Cerebellar nuclear complex (tissue), 1 donor: Measurements from ENCODE around the gene ADGRD1.
A peak's percentile ranks its signal among the peaks of the same experiment; 100 is the strongest.
"Not testable (repeated sequence)": the region's sequence is repeated elsewhere in the genome, so short reads cannot be mapped to it uniquely, and the experiment has no call there.

Experiments used
- DNase-seq, 2 experiments: peaks; one replicate each; lab custom pipeline; 2025; lab: John Stamatoyannopoulos, UW

ADGRD1 gene

DNA sequence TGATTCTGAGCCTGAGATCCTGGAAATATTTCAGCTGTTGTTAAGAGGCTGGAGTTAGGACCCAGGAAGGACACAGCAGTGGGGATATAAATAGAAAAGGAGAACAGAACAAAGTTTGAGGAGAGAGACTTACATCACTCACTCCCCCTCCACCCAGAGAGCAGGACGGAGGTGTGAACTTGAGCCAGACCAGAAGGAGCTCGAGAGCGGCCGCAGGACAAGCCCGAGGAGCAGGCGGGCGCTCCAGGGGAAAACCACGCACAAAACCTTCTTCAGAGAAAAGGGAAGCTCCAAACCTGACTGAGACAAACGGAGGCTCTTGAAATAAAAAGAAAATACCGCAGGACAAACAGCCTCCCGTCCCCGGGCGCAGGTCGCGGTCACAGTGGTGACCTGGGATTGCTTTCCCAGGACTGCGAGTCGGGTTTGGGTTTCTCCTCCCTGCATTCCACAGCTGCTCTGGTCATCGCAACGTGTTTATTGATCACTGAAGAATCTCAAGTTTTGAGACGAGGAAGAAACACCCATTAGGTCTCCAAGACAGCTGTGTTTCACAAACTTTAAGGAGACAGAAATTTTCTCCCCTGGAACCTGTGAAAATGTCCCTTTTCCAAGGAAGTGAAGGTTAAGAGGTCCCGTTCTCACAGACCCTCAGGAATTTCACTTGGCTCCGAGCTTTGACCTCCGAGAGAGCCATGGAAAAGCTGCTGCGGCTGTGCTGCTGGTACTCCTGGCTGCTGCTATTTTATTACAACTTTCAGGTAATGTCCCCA lies at the start of gene ADGRD1:
TSS of gene ADGRD1 (plus strand) at position 137 of the 773 bp plus-strand sequence. CDS start at position 696, 559 bp downstream.
- DNase-seq: no peak

DNA sequence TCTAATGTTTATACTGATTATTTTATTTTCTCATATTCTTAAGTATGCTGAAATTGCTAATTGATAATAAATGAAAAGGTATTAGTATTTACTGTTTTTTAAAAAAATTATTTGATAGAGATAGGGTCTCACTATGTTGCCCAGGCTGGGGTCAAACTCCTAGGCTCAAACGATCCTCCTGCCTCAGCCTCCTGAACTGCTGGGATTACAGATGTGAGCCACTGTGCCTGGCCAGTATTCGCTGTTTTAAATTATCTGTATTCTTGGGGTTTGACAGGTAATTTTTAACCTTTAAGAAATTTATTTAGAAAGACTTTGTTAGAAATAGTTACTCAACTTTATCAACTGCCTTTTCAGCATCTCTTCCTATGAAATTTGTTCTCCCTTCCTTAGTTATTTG lies 49.6 kb upstream of the ADGRD1 start:
- no peak for DNase-seq

DNA sequence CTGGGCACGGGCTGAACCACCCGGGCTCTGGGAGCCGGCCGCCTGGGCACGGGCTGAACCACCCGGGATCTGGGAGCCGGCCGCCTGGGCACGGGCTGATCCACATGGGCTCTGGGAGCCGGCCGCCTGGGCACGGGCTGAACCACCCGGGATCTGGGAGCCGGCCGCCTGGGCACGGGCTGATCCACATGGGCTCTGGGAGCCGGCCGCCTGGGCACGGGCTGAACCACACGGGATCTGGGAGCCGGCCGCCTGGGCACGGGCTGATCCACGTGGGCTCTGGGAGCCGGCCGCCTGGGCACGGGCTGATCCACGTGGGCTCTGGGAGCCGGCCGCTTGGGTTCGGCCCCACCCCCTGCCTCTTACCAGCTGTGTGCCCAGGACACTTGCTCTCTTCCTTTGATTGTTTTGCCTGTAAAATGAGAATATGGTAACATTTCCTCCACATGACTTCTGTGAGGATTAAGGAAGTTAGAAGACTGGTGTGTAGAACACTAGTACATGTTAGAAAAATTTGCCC lies 48.7 kb upstream of the ADGRD1 start:
- DNase-seq: not testable (repeated sequence)

DNA sequence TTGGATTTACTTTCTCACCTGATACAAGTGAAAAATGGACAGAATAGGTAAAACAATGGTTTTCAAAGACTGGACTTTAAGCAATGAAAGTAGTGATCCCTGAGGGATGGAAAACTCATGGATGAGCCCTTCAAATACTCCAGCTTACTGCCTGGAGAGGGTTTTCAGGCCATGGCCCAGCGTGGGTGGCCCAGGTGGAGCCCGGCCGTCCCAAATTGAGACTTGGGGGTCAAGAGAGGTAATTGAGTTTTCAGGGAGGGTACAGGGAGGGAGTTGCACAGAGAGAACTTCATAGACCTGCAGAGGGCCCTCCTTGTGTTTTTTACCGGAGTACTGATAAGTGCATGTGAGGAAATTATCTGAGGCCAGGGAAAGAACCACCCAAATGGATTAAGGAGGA lies 44.6 kb upstream of the ADGRD1 start:
- no peak for DNase-seq

DNA sequence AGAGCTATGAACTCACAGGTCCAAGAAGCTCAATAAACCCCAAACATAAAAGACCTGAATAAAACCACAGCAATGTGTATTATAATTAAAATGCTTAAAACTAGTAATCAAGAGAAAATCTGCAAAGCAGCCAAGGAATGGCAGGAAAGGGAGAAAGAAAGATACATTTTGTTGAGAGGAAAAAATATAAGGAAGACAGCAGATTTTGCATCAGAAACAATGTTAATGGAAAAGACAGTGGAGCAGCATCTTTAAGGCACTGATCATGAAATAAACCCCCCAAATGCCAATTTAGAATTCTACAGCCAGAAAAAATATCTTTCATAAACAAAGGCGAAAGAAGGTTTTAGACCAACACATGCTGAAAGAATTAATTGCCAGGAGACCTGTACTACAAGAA lies 42.5 kb upstream of the ADGRD1 start:
- DNase-seq: no peak

DNA sequence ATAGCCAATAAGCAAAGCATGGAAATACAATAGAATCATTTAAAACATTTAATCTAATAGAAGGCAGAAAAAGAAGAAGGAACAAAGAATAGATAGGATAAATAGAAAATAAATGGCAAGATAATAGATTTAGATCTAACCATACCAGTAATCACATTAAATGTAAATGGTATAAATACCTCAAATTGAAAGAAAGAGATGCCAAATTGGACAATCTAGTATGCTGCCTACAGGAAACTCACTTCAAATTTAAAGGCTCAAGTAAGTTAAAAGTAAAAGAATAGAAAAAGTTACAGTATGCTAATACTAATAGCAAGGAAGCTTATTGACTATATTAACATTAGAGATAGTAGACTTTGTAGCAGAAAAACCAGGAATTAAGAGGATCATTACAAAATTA lies 41.8 kb upstream of the ADGRD1 start:
- no peak for DNase-seq

DNA sequence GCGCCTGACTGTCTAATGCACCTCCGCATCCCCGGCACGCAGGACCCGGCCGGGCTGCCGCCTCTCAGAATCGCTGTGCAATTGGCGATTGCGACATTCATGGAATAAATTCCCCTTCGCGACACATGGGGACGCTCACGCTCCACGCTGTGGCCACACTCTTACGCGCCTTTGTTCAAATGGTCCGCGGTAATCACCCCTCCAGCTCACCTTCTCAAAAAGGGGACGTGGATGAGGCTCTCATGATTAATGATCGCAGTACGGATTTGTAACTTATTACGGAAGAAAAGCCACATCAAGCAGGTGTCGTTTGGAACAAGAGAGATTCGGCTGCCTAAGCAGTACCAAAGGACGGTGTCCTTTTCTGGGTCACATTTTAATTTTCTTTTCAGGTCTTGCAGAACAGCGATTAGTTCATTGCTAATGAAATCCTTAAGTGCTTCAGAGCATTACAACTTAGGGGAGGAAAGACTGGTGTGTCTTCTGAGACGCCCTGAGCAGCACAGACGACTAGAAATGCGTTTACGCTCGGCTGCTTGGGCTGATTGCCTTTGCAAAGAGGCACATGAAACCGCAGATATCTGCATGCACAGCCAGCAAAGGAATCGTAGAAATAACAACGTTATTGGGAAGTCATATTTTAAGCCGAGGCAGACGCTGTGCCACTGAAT lies 37.3 kb upstream of the ADGRD1 start:
- DNase-seq: peak in 1 of 2 experiments; percentile 1

DNA sequence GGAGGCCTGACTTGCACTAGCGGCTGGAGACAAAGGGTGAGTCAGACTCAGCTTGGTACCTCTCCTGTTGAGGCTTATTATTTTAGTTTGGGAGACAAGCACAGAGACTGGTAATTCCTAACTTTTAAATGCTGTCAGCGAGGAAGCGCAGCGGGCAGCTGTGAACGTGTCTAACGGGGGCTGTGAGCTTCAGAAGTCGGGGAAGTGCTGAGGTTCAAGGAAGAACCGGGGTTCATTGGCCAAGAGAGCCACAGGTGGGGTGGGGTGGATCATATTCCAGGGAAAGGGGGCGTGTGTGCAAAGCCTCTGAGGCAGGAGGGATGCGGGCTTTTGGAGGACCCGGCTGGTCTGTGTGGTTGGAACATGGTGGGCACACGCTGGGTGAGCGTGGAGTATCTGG lies 36.1 kb upstream of the ADGRD1 start:
- DNase-seq: no peak

DNA sequence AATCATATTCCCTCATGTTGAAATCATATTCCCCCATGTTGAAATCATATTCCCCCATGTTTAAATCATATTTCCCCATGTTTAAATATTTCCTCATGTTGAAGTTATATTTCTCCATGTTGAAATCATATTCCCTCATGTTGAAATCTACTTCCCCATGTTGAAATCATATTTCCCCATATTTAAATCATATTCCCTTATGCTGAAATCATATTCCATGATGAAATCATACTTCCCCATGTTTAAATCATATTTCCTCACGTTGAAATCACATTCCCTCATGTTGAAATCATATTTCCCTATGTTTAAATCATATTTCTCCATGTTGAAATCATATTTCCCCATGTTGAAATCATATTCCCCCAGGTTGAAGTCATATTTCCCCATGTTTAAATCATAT lies 34.6 kb upstream of the ADGRD1 start:
- no peak for DNase-seq

DNA sequence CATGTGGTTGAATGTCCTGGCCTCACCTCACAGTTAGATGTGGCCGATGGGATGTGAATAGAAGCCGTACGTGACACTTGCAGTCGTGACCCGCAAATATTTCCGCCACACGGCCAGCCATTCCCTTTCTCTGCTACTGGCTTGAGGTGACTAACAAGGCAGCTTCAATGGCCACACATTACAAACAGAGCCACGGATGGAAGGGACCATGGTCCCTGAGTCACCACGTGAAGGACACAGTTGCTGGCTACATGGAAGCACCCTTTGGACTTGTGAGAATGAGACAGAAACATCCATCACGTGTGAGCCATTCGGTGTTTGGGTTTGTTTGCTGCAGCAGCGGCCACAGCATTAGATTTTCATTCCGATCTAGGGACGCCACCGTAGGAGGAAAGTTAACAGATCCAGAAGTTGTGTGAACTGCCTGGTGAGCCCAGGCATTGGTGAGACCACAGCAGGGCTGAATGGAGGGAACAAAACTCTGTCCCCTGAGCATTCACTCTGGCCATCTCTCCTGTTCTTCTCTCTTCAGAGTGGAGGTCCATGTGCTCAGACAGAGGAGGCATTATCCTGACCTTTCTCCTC lies 33.5 kb upstream of the ADGRD1 start:
- DNase-seq: no peak

DNA sequence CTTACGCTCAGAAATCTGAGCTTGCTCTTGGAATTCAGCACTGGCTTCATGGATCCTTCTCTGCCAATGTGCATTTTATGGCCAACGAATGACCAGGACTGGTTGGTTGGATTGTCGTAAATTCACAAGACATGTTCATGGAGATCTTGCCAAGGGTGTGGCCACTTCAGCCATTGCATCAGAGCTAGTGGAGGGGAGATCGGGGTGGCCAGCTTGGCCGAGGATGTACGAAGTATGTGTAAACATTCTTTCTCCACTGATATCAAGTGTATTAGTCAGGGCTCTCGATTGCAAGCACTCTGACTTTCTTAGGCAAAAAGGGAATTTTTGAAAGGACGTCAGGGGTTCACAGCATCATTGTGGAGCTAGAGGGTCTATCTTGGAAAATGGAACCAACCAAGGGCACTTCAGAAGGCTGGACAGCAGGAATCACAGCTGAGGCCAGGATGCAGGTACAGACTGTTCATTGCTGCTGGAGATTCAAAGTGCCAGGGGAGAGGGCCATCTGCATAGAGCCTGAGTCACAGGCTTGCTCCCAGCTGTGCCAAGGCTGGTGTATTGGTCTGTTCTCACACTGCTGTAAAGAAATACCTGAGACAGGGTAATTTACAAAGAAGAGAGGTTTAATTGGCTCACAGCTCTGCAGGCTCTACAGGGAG lies 32.9 kb upstream of the ADGRD1 start:
- DNase-seq: no peak

DNA sequence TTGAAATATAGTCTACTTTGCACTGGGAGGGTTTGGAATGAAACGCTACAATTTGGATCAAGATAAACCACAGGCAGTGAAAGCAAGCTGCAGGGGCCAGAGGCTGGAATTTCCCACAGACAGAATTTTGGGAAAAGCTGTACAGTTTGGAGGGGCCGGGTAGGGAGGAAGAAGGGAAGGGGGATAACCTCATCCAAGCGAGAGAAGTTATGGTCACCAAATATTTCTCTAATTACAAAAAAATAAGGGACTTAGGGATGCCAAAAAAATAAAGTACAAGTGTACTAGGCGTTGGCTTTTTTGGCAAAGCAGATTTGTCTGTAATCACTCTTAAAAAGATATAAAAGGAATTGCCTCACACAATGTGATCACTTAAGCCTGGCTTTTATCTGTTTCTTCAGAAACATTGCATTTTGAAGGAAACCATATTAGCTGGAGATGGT lies 31.2 kb upstream of the ADGRD1 start:
- no peak for DNase-seq

DNA sequence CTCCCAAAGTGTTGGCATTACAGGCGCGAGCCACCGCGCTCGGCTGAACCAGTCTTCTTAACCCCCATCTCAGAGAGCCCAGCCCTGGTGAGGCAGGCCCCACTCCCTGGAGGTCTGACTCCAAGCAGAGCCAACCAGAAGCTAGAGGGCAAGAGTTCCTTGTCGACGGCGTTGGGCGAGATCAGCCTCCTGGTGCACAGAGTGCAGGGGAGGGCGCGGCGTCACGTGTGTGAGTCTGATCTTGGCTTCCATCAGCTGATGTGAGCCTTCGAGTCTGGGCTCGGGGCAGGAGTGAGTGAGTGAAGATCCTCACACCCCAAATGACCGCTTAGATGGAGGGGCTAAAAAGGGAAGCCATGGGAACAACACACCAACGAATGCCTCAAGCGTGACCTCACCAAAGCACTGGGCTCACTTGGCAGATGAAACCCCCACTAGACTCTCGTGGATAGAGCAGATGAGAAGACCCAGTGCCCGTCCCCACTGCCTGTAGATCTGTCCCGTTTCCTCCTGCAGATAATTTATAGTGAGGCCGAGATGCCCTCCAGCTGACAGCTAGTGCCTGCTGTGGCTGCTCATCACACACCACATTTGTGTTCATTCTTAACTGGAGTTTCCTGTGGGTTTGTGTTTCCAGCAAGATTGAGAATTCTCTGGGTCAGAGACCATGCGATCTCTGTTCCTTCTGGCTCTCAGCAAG lies 28.6 kb upstream of the ADGRD1 start:
- DNase-seq: no peak

DNA sequence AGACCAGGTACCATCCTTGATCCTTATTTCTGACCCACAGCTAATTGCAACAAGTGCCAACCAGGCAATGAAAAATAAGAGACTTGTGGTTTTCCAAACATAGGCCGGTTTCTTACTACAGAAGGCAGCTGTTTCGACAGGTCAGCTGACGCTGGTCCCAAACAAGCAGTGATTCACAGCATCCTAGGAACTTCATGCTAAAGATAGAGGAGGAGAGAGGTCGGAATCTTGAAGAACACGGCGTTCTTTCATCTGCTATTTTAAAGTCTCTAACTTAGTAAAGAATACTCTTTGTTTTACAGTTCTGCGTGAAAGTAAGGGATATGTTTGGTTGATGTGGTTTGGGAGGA lies 28.1 kb upstream of the ADGRD1 start:
- no peak for DNase-seq

DNA sequence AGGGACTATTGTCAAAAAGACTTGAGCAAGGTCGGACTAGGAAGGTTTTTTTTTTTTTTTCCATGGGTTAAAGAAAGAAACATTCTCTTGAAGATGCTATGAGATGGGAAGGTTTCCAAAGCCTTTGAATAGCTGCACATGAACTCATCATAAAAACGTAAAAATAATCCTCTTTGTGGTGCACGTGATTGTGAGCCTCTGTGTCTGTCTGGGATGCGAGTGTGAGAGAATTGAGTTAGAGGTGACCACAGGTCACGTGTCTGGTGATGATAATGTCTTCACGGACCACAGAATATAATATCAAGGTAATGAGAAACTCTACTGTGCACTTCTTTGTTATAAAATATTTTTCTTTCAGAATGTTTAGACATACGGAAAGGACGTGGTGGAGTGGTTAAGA lies 24.3 kb upstream of the ADGRD1 start:
- DNase-seq: no peak

DNA sequence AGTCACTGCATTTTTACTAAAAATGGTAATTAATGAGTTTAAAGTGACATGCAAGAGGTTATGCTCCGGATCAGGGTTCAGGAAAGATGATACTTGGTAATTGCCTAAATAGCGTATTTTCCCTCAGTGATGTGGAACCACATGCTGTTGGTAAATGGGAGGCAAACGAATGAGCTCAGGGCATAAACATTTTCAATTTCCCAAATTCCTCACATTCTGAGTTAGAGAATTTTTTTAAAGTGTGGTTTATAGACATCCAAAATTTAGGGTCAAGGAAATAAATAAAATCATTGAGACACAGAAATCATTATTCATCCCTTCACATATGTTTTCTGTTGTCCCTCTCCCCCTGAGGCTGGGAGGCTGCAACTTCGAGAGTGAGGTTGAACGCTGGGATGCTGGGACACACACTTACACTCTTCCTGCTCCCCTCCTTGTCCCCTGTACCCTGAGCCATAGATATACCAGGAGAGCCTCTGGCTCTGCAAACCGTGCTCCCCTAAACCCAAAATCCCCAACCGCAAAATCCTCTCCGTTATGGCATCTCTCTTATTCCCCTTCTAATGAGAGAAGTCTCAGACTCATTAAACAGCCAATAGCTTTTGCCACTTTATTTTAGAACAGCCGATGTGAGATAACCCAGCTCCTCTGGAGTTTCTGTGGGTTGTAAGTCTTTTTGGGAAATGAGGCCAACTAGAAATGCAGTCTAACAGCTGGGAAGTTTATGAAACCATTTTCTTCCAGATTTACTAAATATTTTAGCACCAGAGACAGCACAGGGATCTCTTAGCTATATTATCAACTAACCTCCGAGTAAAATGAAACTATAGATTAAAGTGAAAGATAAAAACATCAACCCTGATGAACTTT lies 21.4 kb upstream of the ADGRD1 start:
- no peak for DNase-seq

DNA sequence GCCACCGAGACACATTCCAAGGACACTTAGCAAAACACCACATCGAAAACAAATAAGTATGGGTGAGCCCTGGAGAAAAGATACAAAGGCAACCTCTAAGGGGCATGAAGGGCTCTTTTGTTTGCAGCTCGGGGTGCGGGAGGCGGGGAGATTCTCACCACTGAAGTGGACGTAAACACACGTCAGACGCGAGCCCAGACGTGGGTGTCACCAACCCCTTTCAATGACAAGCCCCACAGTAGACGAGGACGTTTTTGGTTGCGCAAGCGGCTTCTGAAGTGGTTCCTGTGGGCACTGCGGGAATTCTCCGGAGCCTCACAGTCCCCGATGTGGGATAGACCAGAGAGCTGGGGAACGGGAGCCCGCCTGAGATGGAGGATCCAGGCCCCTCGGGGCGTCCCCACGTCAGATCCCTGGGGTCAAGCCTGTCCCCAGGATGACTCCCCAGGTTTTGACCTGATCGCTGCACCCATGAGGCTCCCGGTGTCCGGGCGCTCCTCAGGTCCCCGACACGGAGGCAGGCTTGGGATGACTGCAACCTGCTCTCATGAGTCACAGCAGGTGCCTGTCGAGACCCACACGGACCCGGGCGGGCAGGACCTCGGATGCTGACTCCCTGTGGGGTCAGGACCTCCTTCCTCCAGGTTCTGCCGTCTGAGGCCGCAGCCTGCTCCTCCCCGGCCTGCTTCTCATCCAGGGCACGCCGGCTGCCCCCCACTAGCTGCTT lies 20.3 kb upstream of the ADGRD1 start:
- no peak for DNase-seq

DNA sequence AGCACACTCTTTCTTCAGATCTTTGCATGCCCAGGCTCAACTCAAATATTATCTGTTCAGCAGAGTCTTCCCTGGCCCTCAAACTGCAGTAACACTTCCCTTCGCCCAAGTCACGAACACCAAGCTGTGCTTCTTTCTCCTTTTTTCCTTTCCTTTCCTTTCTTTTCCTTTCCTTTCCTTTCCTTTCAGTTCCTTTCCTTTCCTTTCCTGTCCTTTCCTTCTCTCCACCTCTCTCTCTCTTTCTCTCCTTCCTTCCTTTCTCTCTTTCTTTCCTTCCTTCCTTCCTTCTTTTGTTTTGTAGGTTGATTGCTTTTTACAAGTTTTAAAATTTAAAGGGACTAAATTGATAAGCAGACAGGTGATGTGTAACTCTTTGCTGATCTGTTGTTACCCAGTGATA lies 19.0 kb upstream of the ADGRD1 start:
- DNase-seq: no peak

DNA sequence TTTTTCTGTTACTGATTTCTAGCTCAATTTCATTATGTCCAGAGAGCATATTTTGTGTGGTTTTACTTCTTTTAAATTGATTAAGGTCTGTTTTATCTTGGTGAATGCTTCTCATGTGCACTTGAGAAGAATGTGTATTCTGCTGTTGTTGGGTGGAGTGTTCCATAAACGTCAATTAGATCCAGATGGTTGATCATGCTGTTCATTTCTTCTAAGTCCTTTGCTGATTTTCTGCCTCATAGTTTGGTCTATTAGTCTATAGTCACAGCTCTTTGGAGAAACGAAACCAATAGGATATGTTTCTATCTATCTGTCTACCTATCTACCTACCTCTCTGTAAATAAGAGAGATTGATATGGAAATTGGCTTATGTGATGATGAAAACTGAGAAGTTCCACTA lies 17.1 kb upstream of the ADGRD1 start:
- DNase-seq: no peak

DNA sequence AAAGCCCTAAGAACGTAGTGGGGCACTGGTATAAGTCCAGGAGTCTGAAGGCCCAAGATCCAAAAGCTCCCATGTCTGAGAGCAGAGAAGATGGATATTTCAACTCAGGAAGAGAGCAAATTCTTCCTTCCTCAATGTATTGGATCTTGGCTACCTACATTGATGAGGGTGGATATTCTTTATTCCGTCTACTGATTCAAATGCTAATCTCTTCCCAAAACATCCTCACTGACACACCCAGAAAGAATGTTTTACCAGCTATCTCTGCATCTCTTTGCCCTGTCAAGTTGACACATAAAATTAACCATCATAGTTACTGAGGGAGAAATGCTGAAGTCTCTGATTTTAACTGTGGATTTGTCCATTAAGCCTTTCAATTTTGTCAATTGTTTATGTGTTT lies 16.6 kb upstream of the ADGRD1 start:
- DNase-seq: no peak
